ENCODE measurements around the gene FAM20C. TPM values are rescaled to one million over a fixed set of nuclear protein-coding genes. Genes with fewer than 3 reads are reported as not detected.
"Not testable (repeated sequence)": the region's sequence is repeated elsewhere in the genome, so short reads cannot be mapped to it uniquely, and the experiment has no call there.

Gene FAM20C
- total RNA-seq, 1 donor from 2014 or later, result 18.5 TPM

DNA sequence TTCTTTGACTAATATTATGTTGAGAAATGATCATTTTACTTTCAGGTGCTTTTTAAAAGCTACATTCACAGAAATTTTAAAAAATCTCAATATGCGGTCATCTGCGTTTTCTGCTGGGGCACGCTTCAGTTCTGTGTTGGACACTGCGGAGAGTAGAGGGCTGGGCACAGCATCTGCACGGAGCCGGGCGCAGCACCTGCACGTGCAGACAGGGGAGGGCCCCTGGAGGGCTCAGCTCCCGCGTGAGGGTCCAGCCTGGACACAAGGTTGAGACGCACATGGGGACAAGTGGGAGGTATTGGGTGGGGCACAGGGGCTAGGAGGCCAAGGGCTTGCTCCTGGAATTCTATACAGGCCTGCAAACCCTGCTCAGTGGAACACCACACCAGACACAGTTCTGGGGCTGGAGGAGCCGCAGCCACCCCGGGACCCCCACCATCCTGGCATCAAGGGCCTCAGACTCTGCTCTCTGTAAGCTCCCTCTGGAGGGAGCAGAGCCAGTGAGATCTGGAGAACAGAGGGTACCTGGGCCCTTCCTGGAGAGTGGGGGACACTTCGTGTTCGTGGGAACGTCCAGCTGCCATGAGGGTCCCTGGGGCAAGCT lies 20.4 kb upstream of the FAM20C start:
- no peak for DNase-seq (ENCODE audit: extremely low read depth, low read depth, low spot score)

DNA sequence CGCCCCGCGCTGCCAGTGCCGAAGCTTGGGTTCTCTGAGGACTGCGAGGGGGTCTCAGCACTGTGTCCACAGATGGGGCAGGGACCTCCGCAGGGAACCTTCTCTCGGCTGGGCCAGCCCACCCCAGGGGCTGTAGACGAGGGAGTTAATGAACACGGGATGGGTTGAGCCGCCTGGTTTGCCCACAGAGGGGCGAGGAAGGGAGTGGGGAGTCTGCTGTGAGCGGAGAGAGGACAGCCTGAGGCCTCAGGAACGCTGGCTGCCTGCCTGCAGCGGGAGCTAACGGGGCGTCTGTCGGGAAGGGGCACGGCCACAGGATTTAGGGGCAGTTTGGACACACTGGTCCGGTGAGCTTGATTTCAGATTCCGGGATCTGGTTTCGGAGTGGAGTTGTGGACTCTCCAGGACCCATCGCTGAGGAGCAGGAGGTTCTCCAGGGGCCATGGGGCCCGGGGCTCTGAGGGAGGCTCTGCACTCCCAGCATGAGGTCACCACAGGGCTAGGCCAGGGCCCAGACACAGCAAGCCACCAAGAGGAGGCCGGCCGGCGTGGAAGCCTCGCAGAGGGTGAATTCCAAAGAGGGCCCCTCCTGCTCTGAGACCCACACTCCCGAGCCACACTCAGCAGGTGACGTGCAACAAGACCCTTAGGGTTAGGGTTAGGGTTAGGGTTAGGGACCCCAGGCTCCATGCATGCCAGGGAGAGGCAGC lies 19.0 kb upstream of the FAM20C start:
- DNase-seq (ENCODE audit: extremely low read depth, low read depth, low spot score), result no peak

DNA sequence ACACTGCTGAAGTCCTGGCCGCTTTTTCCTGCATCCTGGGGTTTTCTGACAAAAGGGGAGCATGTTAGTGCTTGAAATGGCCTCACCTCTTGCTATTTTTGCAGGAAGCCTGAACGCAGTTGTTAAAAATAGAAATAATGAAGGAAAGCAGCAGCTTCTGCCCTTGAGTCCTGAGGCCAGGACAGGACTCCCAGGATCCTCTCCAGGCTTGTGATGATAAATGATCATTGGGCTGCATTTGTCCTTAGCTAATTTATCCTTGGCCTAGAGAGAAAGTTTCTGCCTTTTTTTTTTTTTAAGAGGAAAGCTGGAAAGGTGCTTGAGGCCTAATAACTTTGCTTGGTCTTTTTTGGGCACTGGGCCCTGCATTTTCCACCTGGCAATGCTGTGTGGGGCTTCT lies 17.7 kb upstream of the FAM20C start:
- no peak for DNase-seq (ENCODE audit: extremely low read depth, low read depth, low spot score)

DNA sequence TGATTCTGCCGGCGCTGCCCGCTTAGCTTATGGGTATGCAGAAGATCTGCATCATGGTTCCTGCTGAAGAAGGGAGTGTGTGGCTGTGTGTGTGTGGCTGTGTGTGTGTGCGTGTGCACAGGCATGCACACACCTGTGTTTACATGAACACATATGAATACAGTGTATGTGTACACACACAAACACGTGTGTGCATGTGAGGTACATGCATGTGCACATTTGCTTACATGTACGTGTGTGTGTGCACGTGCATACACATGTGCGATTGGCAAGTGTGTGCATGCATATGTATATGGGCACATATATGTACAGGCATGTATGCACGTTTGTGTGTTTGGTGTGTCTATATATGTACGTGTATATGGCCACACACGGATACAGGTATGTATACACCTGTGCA lies 16.4 kb upstream of the FAM20C start:
- no peak for DNase-seq (ENCODE audit: extremely low read depth, low read depth, low spot score)

DNA sequence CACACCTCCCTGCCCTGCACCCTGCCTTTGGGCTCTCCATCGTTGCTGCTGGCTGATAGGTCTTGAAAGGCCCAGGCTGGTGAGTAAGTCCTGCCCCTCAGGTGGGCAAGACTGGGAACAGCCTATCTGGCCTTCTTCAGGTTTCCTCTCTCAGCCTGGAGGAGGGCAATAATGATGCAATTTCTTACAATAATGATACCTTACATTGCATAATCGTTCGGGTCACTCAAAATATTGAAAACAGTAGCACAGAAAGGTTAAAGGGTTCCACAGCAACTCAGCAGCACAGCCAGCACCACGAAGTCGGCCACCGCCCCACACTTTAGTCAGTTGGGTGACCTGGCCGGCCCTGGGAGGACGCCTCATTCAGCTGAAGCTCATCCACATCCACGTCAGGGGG lies 16.0 kb upstream of the FAM20C start:
- no peak for DNase-seq (ENCODE audit: extremely low read depth, low read depth, low spot score)

DNA sequence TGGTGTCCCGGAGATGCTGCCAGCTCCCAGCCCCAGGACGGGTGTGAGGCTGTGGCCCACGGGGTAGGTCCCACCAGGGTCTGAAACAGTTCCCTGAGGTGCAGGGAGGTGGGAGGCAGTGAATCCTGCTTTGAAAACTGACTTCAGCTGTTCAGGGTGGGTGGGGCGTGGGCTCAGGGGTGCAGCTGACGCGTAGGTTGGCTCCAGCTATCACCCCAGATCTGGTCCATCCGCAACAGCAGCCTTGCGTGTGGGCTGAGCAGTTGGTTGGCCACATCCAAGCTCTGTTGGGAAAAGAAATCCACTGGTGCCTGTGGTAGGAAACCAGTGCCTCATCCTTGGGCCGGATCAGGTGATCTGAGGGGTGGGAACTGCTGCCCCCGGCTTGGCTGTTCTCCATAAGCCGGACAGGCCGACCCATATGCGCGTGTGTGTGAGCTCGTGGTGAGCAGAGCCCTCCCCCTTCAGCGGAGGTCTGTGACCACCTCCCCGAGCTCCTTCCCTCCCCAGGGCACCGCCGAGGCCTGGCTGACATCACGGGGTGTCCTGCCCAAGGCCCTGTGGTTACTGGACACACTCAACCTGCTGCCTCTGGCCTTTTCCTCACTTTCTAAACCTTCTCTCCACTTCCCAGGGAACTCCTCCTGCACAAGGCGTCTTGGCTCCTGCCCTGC lies 15.4 kb upstream of the FAM20C start:
- no peak for DNase-seq (ENCODE audit: extremely low read depth, low read depth, low spot score)

DNA sequence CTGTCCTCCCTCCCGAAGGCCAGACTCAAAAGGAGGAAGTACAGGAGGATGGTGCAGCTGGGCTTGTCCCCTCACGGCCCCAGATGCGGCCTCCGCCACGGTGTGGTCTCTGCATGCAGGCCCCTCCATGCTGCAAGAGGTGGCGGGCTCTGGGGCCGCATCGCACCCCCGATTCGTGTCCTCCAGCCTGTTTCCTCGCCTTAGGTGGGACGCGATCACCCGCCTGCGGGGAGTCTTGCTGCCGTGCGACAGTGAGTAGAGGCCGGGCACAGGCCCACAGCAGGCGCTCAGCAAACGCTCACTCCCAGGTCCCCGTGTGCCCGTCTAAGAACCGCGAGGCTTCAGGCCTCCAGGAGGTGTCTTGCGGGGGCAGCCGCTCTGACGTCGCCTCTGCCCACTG lies 13.9 kb upstream of the FAM20C start:
- no peak for DNase-seq (ENCODE audit: extremely low read depth, low read depth, low spot score)

DNA sequence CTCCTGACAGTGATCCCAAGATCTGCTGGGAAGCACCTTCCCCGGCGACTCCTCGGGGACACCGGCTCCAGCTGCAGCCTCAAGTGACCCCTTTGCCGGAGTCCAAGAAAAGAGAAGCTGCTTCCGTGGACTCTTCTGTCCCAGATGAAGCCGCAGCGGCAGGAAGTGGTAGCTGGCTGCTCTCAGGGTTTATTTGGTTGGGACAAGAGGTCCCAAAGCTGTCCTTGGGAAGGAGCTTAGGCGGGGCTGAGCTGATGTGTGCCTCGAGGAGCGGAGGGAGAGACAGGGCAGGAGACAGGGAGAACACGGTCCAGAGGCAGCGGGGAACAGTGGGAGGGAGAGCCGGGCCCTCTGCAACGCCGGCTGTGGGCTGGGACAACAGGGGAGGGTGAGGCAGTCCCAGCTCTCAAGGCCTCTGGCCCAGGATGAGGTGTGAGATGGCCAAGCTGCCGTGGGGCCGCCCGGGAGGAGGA lies 13.1 kb upstream of the FAM20C start:
- DNase-seq (ENCODE audit: extremely low read depth, low read depth, low spot score), result no peak

DNA sequence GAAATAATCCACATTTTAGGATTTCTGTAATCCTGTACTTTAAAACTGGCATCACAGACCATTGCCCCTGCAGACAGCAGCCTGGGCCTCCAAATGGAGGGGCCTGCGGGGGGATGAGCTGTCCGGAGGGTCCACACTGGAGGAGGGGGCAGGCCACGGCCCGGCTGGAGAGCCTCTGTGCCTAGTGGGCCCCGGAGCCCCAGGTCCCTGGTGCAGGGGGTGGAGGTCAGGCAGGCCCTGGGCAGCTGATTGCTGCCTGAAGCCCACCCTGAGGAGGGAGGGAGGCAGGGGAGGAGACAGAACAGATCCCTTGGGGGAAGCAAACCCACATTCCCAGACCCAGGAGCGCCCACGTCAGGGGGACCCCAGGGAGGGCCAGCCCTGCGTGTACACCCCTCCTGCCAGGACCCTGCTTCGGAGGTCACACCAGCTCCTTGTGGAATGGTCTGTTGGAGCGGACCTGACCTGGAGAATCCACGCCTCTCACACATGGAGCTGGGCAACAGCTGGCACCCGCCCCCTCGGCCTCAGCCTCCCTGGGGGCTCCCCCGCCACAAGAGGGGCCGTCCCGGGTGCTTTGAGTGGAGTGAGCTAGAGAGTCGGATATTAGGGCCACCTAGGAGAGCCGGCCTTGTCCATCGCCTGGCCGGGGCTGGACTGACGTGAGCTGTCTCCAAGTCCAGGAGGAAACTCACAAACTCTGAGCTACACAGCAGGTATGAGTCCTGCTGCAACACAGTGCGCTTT lies 12.2 kb upstream of the FAM20C start:
- DNase-seq (ENCODE audit: extremely low read depth, low read depth, low spot score), result no peak

DNA sequence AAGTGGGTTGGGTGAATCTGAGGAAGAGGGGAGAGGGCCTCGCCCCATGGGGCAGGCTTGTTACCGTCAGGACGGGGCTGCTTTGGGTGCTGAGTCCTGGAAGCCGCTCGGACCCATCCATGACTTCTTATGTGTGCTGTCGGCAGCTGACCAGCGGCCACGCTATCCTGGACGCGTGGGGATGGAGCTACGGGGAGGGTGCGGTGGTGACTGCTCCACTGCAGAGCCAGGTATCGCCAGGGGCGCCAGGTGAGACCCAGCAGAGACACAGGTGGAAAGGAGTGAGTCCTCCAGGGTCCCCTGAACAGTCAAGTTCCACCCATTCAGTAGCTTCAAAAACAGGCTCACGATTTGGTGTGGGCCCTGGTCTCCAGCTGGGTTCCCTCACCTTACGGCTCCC lies 10.6 kb upstream of the FAM20C start:
- no peak for DNase-seq (ENCODE audit: extremely low read depth, low read depth, low spot score)

DNA sequence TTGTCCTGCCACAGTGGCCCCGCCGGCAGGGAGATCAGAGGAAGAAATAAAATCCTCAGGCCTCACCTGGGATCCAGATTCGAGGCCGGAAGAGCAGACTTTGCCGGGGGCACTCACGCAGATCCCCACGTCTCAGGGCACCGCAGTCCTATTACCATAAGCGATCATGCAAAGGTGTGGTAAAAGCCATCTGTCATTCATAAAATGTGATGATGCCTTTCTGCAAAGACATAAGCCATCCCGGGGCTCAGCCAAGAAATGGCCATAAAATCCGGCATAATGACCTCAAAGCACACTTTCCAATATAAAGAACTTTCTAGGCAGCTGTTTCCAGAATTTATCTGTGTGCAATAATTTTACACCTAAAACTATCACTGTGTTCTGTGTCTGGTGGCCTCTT lies 9.9 kb upstream of the FAM20C start:
- DNase-seq (ENCODE audit: extremely low read depth, low read depth, low spot score), result not testable (repeated sequence)

DNA sequence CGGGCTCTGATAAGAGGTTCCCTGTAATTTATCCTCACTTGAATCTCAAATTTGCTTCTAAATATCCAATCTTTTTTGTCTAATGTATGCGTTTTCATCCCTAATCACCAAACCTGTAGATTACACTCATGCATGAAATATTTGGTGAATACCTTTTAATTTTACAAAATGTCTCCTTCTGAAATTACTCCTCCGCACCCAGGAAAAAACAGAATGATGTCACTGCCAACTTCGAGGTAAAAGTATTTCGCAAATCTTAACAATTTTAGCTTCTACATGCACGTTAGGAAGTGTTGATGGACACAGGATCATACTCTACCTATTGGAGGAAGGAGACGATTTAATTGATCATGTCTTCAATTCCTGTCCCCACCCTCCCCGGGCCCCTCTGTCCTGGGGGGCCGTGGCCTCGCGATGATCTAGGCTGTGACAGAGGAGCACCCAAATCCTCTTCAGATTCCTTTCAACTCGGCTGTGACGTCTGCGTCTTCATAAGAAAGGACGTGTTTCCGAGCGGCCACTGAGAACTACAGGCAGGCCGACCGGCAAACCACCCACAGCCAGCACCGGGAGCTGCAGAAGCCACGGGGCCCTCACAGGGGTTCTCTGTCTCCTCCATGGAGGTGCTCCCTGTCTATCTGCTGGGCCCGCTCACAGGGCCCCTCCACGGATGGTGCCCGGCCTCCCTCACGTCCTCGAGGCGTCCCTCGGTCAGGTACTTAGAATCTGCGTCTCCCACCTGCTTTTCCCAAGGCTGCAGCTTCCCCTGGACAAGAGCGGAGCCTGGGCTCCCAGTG lies 8.7 kb upstream of the FAM20C start:
- DNase-seq (ENCODE audit: extremely low read depth, low read depth, low spot score), result no peak

DNA sequence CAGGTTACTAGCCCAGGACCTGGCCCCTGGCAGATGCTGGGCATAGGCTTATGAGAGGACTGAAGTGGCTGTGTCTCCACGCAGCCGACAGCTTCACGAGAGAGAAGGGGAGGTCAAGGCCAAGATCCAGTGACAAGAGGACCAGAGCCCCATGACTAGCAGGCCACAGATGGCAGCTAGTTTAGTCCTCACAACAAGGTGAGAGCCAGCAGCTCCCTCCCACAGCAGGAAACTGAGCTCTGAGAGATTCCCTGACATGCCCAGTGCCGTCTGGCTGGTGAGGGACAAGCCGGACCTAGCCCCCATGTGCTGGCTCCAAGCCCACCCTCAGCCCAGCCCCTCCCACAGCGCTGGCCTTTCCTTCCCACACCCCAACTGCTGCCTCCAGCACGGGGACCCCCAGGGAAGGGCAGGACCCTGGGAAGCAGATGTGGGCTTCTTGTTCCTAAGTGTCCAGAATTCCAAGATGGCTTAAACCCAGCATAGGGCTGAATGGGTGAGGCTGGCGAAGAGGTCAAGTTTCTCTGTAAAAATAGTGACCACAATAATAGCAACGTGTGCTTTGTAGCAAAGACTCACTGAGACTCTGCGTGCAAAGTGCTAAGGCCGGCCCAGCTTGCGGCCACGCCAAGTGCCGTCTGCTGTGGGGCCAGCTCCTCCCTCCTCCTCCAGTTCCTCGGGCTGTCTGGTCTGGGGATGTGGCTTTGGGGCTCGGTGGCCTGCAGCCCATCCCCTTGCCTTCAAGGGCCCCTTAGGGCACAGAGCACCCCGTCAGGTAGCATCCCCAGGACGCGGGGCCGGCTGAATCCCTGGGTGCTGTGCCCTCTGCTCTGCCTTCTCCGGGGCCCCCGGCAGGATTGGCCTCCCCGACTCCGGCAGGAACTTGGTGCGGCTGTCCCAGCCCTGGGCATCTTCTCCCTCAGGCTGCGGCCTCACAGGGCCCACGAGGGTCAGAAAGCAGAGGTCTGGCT lies 7.8 kb upstream of the FAM20C start:
- DNase-seq (ENCODE audit: extremely low read depth, low read depth, low spot score), result no peak

DNA sequence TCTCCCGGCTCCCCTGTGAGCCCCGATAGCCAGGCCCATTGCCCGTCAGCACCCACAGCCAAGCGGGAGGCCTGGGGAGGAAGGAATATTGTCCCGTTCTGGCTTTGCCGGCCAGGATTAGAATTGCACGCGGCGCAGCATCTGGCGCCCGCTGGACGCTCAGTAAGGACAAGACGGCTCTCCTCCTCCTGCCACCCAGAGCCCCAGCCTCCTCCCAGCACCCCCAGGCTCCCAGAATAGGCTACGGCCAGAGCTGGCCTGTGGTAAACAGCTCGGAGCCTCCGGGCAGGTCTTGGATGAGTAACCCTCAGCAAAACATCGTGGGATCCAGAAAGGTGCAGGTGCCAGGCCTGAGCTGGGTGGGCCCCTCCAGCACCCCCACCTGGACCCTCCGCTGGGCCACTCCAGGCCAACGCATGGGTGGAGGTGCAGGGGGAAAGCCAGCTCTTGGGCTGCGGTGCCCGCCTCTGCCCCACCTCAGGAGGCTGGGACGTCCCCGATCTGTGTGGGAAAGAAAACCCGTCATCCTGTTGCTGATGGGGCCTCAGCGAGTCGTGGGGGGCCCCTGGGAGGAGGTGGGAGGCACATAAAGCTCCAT lies 5.8 kb upstream of the FAM20C start:
- no peak for DNase-seq (ENCODE audit: extremely low read depth, low read depth, low spot score)

DNA sequence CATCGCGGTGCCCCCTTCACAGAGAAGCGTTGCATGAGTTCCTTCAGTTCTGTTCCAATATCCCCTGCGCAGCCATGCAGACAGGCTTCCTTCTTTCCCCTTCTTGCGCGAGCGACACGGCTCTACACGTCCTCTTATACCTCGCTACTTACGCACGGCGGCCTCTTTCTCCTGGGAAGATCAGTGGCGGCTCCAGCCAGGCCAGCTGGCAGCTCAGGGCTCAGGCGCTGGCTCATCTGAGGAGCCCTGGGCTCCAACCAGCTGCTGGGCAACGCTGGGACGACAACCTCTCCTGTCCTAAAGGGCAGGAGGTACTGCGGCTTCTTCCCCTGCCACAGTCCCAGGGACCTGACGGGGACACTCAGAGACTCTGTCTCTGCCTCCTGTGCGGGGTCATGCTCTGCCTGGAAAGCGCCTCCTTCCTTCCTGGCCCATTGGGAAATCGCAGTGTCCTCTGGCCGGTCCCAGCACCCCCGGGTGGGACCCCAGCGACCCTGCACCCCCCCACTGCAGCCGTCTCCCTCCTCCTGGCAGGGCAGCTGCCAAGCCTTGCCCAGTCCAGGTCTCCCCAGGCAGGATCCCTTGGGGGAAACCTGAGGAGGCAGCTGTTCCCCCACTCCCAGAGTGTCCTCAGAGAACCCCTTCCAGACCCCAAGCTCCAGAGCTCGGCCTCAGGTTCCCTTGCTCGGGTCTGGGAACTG lies 5.0 kb upstream of the FAM20C start:
- no peak for DNase-seq (ENCODE audit: extremely low read depth, low read depth, low spot score)

DNA sequence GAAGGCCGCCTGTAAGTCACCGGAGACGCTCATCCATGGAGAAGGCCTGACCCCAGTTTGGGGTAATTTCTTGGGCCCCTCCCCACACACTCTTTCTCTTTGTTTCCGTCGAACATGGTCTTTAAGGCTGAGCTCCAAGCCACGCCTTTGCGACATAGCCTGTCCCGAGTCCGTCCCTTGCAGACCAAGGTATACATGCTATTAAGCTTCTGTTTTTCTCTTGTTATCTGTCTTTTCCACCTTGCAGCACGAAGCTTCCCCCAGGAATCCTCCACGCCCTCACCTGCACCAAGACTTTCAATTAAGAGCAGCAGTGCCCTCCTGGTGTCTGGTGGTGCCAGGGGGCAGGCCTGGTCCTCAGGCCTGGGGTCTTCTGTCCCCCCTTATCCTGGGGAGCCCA lies 4.2 kb upstream of the FAM20C start:
- no peak for DNase-seq (ENCODE audit: extremely low read depth, low read depth, low spot score)

DNA sequence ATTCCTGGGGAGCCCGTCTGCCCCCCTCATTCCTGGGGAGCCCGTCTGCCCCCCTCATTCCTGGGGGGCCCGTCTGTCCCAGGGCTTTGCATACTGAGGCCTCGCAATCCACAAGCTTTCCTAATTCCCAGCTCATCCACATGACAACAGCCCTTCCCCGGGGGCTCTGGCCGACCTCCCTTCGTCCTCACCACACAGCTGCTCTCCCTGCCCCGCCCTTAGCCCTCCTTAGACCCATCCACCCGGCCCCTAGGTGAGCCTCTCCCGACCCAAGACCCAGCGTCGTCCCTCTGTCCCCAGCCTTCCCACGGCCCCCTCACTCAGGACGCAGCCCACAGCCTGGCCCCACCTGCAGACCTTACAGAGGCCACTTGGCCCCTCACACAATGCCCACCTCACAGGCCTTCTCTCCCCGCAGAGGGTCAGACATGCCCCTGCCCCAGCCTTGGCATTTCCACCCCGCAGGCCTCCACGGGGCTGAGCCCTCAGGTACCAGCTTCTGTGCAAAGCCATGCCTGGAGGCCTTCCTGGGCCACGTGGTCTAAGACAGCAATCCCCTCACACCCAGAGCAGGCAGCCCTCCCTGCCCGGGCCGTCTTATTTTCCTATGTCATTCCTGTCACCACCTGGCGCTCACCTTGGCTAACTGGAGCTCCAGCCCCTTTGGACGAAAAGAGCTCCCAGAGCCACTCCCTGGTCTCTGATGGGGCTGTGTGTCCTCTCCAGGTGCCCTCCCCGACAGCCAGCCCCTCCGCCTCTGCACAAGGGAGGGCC lies 3.5 kb upstream of the FAM20C start:
- DNase-seq (ENCODE audit: extremely low read depth, low read depth, low spot score), result no peak

DNA sequence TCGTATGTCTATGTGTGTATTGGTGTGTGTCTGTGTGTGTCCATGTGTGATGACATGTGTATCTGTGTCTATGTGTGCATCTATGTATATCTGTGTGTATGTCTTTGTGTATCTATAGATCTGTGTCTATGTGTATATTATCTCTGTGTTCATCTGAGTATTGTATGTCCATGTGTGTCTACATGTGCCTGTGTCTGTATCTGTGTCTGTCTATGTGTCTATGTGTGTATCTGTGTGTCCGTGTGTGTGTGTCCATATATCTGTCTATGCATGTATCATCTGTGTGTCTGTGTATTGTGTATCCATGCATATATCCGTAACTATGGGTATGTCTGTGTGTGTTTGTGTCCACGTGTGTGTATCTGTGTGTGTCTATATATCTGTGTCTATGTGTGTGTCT lies 2.7 kb upstream of the FAM20C start:
- no peak for DNase-seq (ENCODE audit: extremely low read depth, low read depth, low spot score)
